Mesodermal cell (in vitro differentiated cells): ENCODE measurements around the gene MAPK8IP3.

Experiments used
- H3K27ac ChIP-seq: 2 replicates; pipeline ENCODE4 v1.7.0; 2013; ENCODE audit warnings: mild to moderate bottlenecking, low read depth, low read length, moderate library complexity; ENCODE audit not compliant: severe bottlenecking
- H3K36me3 ChIP-seq: 2 replicates; pipeline ENCODE4 v1.7.1; 2013; ENCODE audit warnings: mild to moderate bottlenecking, low read length, moderate library complexity; ENCODE audit not compliant: control insufficient read depth, insufficient read depth
- H3K4me1 ChIP-seq: one replicate; pipeline ENCODE4 v1.7.1; 2013; ENCODE audit warnings: mild to moderate bottlenecking, low read length; ENCODE audit not compliant: insufficient read depth, control insufficient read depth, poor library complexity, severe bottlenecking
- H3K4me3 ChIP-seq: 2 replicates; pipeline ENCODE4 v1.7.0; 2013; ENCODE audit warnings: low read length, control low read depth, mild to moderate bottlenecking; ENCODE audit not compliant: insufficient read depth, poor library complexity, severe bottlenecking; ENCODE audit errors: extremely low read depth
- H3K9me3 ChIP-seq: 2 replicates; pipeline ENCODE4 v1.7.1; 2013; ENCODE audit warnings: mild to moderate bottlenecking, low read length, moderate library complexity; ENCODE audit not compliant: control insufficient read depth
- WGBS, 2 experiments: methylation state at CpG; one replicate each; pipeline ENCODE4 v1.1.5; 2013; ENCODE audit warnings: missing lambda C conversion rate in 2 of 2; ENCODE audit not compliant: insufficient coverage in 2 of 2; 5-methylcytosine and 5-hydroxymethylcytosine counted together

The MAPK8IP3 gene

DNA sequence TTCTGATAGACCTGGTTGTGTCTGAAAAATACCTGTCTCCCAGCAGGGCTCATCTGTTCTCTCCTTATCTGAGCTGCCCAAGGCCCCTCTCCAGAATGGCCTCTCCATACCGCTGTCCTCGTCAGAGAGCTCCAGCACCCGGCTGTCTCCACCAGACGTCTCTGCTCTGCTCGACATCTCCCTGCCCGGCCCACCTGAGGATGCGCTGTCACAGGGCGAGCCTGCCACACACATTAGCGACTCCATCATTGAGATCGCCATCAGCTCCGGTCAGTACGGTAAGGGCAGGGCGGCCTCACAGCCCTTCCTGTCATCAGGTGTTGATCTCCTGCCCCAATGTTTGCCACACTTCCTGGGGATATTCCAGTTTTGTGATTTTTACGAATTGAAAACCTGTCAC lies 38.1 kb upstream of the MAPK8IP3 start:
- Histone ChIP-seq H3K9me3 (no peaks in the 10 kb centered on the region), H3K4me1 (no peaks in the 10 kb centered on the region), H3K4me3 (no peak overlapping the region), H3K36me3 (peaks cover 94% of the 10 kb centered on the region), H3K27ac (no peak overlapping the region)
- WGBS, 2 experiments: 88 to 96% methylated on average over 14 of the region's 14 CpGs

DNA sequence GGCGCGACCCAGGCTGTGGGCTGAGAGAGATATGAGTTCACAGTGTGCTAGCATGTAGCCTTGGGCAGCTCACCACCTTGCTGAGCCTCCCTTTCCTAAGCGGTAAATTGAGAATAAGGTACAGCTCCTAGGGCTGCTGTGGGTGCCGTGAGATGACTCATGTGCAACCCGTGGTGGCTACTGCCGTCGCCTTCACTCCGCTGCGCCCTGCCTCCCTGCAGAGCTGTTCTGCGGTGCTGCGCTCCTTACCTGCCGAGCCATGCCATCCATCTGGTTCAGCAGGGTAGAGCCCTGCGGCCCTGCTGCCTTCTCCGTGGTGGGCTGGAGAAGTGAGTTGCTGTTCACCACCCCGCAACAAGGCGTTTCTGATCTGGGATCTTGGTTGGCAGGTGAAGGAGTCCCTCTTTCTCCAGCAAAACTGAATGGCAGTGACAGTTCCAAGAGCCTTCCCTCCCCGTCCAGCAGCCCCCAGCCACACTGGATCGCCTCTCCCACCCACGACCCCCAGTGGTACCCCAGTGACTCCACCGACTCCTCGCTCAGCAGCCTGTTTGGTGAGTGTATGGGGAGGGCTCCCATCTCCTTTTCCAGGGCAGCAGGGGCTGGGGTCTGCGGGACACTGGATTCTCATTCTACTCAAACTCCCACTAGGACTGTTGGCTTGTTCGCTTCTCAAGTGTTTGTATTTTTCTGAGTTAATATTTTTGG lies 37.2 kb upstream of the MAPK8IP3 start:
- Histone ChIP-seq H3K4me1 (no peaks in the 10 kb centered on the region), H3K36me3 (peaks cover 96% of the 10 kb centered on the region)
- WGBS, 2 experiments: 95 to 97% methylated on average over 16 to 18 of the region's 23 CpGs

DNA sequence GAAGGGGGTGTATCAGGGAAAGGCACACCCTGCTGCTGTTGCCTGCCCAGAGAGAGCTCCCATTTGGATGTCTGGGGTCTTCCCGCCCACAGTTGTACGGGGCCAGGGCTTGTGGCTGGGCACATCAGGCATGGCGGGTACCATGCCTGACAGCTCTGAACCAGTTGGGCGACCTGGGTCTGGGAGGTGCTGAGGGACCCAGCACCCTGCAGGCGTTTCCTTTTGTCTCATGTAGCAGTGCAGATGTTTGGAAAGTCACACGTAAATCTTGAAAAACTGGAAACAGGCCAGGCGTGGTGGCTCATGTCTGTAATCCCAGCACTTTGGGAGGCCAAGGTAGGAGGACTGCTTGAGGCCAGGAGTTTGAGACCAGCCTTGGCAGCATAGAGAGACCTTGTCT lies 36.3 kb upstream of the MAPK8IP3 start:
- Histone ChIP-seq H3K9me3 (no peaks in the 10 kb centered on the region), H3K4me1 (peaks cover 8% of the 10 kb centered on the region), H3K27ac (no peak overlapping the region), H3K4me3 (no peak overlapping the region), H3K36me3 (peaks cover 97% of the 10 kb centered on the region)
- 91 to 94% methylated on average over 5 to 7 of the region's 7 CpGs for WGBS, 2 experiments

More for the DNA sequence above, 37.2 kb upstream of the MAPK8IP3 start:
- H3K27ac ChIP-seq: no peak overlapping the region
- no peaks in the 10 kb centered on the region for H3K9me3 ChIP-seq
- no peak overlapping the region for H3K4me3 ChIP-seq

DNA sequence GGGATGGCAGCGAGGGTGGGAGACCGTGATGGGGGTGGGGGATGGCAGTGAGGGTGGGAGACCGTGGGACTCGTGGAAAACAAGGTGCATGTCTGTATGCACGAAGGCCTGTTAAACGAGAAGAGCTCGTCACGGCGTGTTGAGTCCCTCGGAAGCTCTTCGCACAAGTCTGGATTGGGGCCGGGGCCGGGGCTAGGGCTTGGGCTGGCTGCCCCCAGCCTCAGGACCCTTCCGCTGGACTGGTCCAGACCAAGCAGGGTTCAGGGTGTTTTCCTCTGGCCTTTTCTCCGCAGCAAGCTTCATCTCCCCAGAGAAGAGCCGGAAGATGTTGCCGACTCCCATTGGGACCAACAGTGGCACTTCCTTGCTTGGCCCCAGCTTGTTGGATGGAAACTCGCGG lies 35.6 kb upstream of the MAPK8IP3 start:
- 96 to 98% methylated on average over 17 to 19 of the region's 19 CpGs for WGBS, 2 experiments
- peaks cover 92% of the 10 kb centered on the region for H3K36me3 ChIP-seq
- H3K4me1 ChIP-seq: peaks cover 15% of the 10 kb centered on the region
- H3K4me3 ChIP-seq: no peak overlapping the region
- H3K27ac ChIP-seq: no peak overlapping the region
- H3K9me3 ChIP-seq: no peaks in the 10 kb centered on the region

DNA sequence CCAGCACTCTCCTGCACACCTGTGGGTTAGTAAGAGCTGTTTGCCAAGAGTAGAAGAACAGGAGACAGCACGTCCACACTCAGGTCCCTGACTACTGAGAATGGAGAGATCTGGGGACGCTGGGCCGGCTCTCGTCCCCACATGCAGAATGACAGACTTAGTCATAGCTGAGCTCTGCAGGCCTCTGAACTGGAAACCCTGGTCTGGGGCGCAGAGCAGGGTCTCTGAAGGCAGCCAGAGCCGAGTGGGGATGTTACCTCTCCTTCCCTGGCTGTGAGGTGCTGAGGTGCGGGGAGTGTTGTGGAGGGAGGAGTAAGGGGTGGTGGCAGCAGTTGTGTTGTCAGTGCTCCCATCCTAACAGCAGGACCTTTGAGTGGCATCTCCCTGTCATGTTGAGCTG lies 35.1 kb upstream of the MAPK8IP3 start:
- Histone ChIP-seq H3K27ac (no peak overlapping the region), H3K4me1 (peaks cover 19% of the 10 kb centered on the region), H3K9me3 (no peaks in the 10 kb centered on the region), H3K4me3 (no peak overlapping the region), H3K36me3 (peaks cover 92% of the 10 kb centered on the region)
- WGBS, 2 experiments: 94 to 98% methylated on average over 6 of the region's 7 CpGs

DNA sequence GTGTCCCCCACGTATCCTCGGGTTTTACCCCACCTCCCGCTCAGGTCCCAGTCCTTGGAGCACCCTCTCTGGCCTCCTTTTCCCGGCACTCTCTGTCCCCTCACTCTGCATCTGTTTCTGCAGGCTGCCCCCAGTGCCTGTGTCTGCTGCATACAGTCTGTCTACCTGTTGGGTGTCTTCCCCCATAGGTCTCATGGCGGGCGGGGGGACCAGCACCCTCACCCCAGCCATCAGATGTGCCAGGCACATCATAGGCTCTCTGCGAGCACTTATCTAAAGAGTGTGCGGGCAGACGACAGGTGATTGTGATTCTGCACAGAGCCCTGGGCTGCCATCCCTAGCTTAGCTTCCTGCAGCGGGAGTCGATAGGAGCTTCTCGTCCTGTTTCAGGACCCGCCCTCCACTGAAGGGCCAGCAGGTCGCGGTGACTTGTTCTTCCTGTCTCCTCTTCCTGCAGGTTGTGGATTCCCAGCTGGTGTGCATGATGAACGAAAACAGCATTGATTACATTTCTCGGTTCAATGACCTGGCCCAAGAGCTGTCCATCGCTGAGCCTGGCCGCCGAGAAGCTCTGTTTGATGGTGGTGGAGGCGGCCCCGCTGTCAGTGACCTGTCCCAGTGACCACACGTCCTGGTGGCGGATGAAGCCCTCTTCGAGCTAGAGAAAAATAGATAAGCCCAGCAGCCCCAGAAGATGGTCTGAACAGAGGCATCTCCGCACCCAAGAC lies 32.4 kb upstream of the MAPK8IP3 start:
- WGBS, 2 experiments: 94 to 95% methylated on average over 20 to 24 of the region's 26 CpGs
- no peaks in the 10 kb centered on the region for H3K9me3 ChIP-seq
- no peak overlapping the region for H3K4me3 ChIP-seq
- peaks cover 19% of the 10 kb centered on the region for H3K4me1 ChIP-seq
- H3K27ac ChIP-seq: no peak overlapping the region
- peaks cover 79% of the 10 kb centered on the region for H3K36me3 ChIP-seq

DNA sequence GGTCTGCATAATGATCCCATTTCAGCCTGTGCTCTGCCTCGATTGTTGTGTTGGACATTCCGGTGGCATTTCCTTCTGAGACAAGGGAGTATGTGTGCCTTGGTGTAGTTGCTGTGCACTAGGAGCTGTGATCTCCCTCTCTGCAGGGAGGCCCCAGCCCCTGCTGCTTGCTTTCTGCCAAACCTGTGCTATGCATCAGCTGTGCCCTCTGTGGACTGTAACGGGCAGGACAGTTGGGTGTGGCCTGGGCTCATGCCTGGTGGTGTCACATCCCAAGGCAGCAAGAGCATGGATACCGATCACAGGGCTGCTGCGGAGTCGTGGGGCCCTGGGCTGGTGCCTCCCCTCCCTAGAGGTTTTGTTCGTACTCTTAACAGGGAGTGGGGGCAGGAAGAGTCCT lies 31.7 kb upstream of the MAPK8IP3 start:
- H3K27ac ChIP-seq: peak overlapping the region; percentile 71
- no peaks in the 10 kb centered on the region for H3K9me3 ChIP-seq
- H3K4me3 ChIP-seq: no peak overlapping the region
- H3K4me1 ChIP-seq: peaks cover 23% of the 10 kb centered on the region
- H3K36me3 ChIP-seq: peaks cover 73% of the 10 kb centered on the region
- 93 to 100% methylated on average over 4 to 5 of the region's 7 CpGs for WGBS, 2 experiments

DNA sequence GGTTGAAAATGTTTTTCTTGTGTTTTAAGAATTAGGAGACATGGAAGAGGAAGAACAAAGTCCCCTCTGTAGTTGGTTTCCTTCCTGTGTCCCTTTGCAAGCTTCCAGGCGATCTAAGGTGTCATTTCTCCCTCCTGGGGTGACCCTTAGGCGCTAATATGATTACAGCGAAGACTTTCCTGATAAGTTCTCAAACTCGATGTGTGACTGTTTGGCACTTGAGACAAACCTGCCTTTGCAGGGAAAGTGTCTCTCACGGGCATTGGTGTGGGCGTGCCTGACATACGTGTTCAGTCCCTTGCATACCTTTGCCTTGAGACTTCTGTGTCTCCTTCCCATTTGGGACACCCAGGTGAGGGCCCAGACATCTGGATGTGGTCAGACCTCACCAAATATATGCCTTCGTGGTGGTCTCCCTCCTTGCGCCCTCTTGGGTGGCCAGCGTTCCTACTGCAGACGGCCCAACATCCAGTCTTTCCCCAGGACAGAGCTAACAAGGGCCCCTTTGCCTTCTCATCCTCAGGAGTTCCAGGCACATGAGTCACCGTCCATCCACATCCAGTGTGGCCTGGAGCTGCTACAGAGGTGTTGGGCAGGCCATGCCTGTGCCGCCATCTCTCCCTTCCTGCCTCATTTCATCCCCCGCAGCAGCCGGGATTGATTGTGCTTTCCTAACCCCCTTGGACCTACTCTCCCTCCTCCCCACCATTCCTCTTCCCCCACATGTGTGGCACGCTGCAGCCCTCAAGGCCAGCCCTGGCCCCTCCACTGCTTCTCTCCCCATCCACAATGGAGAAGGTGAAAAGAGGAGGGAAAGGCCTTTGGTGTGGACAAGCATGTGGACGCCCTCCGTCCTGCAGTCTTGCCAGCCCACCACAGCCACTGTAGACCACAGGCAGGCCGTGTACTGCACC lies 31.0 kb upstream of the MAPK8IP3 start:
- no peak overlapping the region for H3K4me3 ChIP-seq
- H3K9me3 ChIP-seq: no peaks in the 10 kb centered on the region
- H3K4me1 ChIP-seq: peaks cover 30% of the 10 kb centered on the region
- WGBS, 2 experiments: 90 to 91% methylated on average over 15 to 16 of the region's 19 CpGs
- peak overlapping the region; percentile 71 for H3K27ac ChIP-seq
- peaks cover 72% of the 10 kb centered on the region for H3K36me3 ChIP-seq

DNA sequence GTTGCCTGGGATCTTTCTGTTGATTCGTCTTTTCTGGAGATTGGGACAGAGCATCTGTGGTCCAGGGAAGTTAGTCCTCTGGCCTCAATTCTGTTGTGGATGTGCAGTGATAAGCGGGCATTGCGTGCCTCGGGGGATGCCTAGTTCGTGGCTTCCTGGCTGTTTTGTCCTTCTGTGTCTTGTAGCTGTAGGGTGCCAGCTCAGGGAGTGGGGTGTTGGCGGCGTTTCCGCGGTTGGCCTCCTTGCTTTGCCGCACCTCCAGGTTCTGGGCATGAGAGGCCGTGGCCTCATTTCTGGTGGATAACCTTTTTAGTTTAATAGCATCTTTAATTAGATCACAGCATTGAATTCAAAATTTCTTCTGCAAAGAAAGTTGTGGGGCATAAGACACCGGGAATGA lies 29.3 kb upstream of the MAPK8IP3 start:
- H3K4me3 ChIP-seq: no peak overlapping the region
- 90 to 96% methylated on average over 6 to 7 of the region's 12 CpGs for WGBS, 2 experiments
- no peaks in the 10 kb centered on the region for H3K9me3 ChIP-seq
- no peak overlapping the region for H3K27ac ChIP-seq
- H3K36me3 ChIP-seq: peaks cover 73% of the 10 kb centered on the region
- peaks cover 34% of the 10 kb centered on the region for H3K4me1 ChIP-seq

DNA sequence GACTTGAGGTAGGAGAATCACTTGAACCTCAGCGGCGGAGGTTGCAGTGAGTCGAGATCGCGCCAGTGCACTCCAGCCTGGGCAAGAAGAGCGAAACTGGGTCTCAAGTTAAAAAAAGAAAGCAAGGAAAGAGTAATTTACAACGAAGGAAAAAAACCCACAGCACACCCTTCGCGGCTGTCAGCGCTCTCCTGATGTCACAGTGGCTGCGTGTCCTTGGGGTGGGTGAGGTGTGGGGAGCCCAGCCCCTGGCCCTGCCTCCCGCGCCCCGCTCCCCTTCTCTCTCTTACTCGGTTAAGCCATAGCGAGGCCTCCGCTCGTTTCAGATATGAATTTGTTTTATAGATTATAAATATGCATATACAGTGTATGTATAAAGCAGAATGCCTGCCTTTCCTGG lies 28.7 kb upstream of the MAPK8IP3 start:
- Histone ChIP-seq H3K4me3 (no peak overlapping the region), H3K27ac (no peak overlapping the region), H3K9me3 (no peaks in the 10 kb centered on the region), H3K4me1 (peaks cover 34% of the 10 kb centered on the region), H3K36me3 (peaks cover 66% of the 10 kb centered on the region)
- 85 to 95% methylated on average over 6 to 13 of the region's 18 CpGs for WGBS, 2 experiments
